Measurements from ENCODE around the gene KAZN. TPM values are rescaled to one million over a fixed set of nuclear protein-coding genes. Genes with fewer than 3 reads are reported as not detected.

KAZN gene
- 1.3 and 5.4 TPM in 2 replicates for total RNA-seq

DNA sequence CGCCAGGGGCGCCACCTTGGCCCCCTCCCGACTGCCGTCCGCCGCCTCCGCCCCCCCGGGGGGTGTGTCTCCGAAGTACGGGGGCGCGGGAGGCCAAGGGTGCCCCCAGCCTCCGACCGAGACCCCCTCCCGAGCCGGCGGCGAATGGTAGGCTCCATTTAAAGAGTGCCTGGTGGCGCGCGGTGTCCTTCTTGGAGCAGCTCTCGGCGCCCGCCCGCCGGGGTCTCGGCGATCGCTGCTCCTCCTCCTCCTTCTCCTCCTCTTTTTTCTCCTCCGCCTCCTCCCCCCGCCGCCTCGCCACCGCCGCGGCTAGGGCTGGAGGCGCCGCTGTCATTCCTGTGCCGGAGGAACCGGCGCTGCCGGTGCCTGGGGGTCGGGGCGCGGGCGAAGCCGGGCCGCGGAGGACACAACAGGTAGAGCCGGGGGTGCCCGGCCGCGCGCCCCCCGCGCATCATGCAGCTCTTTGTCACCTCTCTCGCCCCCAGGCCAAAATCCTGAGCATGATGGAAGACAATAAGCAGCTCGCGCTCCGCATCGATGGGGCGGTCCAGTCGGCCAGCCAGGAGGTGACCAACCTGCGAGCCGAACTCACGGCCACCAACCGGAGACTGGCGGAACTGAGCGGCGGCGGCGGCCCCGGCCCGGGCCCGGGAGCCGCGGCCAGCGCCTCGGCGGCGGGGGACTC lies at the start of gene KAZN:
Gene KAZN, plus strand, starts transcription at position 188 of the 685 bp plus-strand sequence.

DNA sequence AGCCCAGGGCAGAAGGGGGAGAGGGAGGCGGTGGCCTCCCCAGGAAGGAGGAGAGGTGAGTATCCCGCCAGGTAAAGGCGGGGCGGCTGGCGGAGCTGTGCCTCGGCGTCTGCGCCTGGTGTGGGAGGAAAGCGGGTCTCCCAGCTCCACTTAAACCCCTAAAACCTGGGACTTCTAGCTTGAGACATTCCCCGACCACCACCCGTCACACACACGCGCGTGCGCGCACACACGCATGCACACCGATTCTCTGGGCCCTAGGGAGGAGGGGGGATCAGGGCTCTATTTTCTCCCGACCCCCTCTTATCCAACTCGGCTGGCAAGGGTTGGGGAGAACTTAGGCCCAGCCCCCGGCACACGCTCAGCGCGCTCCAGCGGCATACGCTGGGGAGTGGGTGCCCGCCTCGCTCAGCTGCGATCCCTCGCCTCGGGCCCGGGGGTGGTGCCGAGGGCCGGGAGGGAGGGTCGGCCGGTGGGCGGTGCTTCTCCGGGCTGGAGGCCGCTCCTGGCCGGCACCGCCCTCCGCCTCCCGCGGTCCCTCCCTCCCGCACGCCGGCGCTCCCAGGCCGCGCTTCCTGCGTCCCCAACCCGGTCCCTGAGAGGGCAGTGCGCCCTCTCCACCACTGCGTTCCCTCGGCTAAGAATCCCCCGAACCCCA lies 554.8 kb downstream of the KAZN start, which contains the start of gene TMEM51:
Gene TMEM51, plus strand, starts transcription at position 564 of the 658 bp plus-strand sequence. CDS start 61,341 bp downstream, outside the sequence.

Data from vein endothelial cell (primary cell).